SK-N-SH (cell line): ENCODE measurements around the gene MCF2L2. TPM values are rescaled to one million over a fixed set of nuclear protein-coding genes. Genes with fewer than 3 reads are reported as not detected.

ENCODE experiments used
- CTCF ChIA-PET: fragments of 300-600, 350-600 bp; formaldehyde crosslinking; extraction: SDS; loops from one replicate; lab custom pipeline; 2021; lab: Yijun Ruan, JAX
- POLR2A ChIA-PET: fragments of 350-600 bp; sonication (Branson Sonifier 250); formaldehyde crosslinking; extraction: SDS; loops from one replicate; lab custom pipeline; 2020; ENCODE audit warnings: antibody characterized with exemption, inconsistent platforms; lab: Yijun Ruan, JAX
- DNase-seq: peaks from one replicate; pipeline ENCODE4 v3.0.0; 2012
- H2AFZ ChIP-seq: fragments of 200-600 bp; sonication (generic); 2 replicates; pipeline ENCODE4 v1.8.1; 2016; ENCODE audit warnings: antibody characterized with exemption, mild to moderate bottlenecking, low read depth
- H3F3A ChIP-seq: fragments of 200-600 bp; sonication (generic); replicated peaks from 2 replicates; pipeline ENCODE3; 2016; ENCODE audit warnings: antibody characterized with exemption, mild to moderate bottlenecking; ENCODE audit not compliant: insufficient read depth
- H3K27ac ChIP-seq, 2 experiments: fragments of 200-500 bp in 1 of 2; fragments of 200-600 bp in 1 of 2; sonication (Bioruptor generic) in 1 of 2; sonication (generic), shearing (Covaris generic) in 1 of 2; 2 replicates each; pipeline versions ENCODE4 v1.5.1 to v1.6.1; 2014 to 2016; ENCODE audit warnings: low read depth in 2 of 2, inconsistent platforms in 1 of 2, low read length in 1 of 2, mild to moderate bottlenecking in 1 of 2, mixed read lengths in 1 of 2
- H3K27me3 ChIP-seq: fragments of 200-600 bp; sonication (generic), shearing (Covaris generic); 2 replicates; pipeline ENCODE4 v1.6.1; 2016; ENCODE audit warnings: mixed run types; ENCODE audit not compliant: insufficient read depth
- H3K36me3 ChIP-seq, 2 experiments: fragments of 200-500 bp in 1 of 2; fragments of 200-600 bp in 1 of 2; sonication (Bioruptor generic) in 1 of 2; sonication (generic) in 1 of 2; replicated peaks in 1 of 2; 2 replicates each; pipeline versions ENCODE3 to v1.5.1; 2014 to 2016; ENCODE audit warnings: low read length in 1 of 2, mild to moderate bottlenecking in 1 of 2; ENCODE audit not compliant: insufficient read depth in 2 of 2, control insufficient read depth in 1 of 2
- H3K4me1 ChIP-seq, 2 experiments: fragments of 200-500 bp in 1 of 2; fragments of 200-600 bp in 1 of 2; sonication (Bioruptor generic) in 1 of 2; sonication (generic), shearing (Covaris generic) in 1 of 2; 2 replicates each; pipeline versions ENCODE4 v1.5.1 to v1.6.1; 2014 to 2016; ENCODE audit warnings: low read depth in 1 of 2, low read length in 1 of 2, mixed run types in 1 of 2; ENCODE audit not compliant: insufficient read depth in 2 of 2, control insufficient read depth in 1 of 2
- H3K4me2 ChIP-seq: fragments of 200-600 bp; sonication (generic), shearing (Covaris generic); 2 replicates; pipeline ENCODE4 v1.6.1; 2017; ENCODE audit warnings: mixed run types
- H3K4me3 ChIP-seq, 2 experiments: fragments of 200-500 bp in 1 of 2; fragments of 200-600 bp in 1 of 2; sonication (Bioruptor generic) in 1 of 2; sonication (generic), shearing (Covaris generic) in 1 of 2; 2 replicates each; pipeline versions ENCODE4 v1.5.1 to v1.8.1; 2014 to 2016; ENCODE audit warnings: low read depth in 2 of 2, inconsistent platforms in 1 of 2, low read length in 1 of 2, mild to moderate bottlenecking in 1 of 2, mixed read lengths in 1 of 2, moderate library complexity in 1 of 2
- H3K79me2 ChIP-seq: fragments of 200-600 bp; sonication (generic); 2 replicates; pipeline ENCODE4 v1.8.1; 2017; ENCODE audit warnings: mild to moderate bottlenecking; ENCODE audit not compliant: insufficient read depth
- H3K9ac ChIP-seq: fragments of 200-600 bp; sonication (generic); 2 replicates; pipeline ENCODE4 v1.6.1; 2017; ENCODE audit warnings: mixed run types
- H3K9me2 ChIP-seq: fragments of 200-600 bp; sonication (generic); 2 replicates; pipeline ENCODE4 v1.6.1; 2017; ENCODE audit warnings: mixed run types
- H3K9me3 ChIP-seq: fragments of 200-600 bp; sonication (generic); 2 replicates; pipeline ENCODE4 v1.6.1; 2017; ENCODE audit warnings: mixed run types, mild to moderate bottlenecking, moderate library complexity
- H4K20me1 ChIP-seq: fragments of 200-600 bp; sonication (generic); 2 replicates; pipeline ENCODE4 v1.6.1; 2017; ENCODE audit warnings: mild to moderate bottlenecking, mixed run types; ENCODE audit not compliant: insufficient read depth
- EP300 ChIP-seq, 2 experiments: IDR thresholded peaks; 2 replicates each; pipeline versions ENCODE4 v1.4.0 to v1.6.1; 2012; ENCODE audit warnings: borderline replicate concordance in 1 of 2, low read depth in 1 of 2, low read length in 1 of 2
- IRF3 ChIP-seq: fragments of 150-350 bp; IDR thresholded peaks from 2 replicates; pipeline ENCODE4 v1.6.1; 2016; ENCODE audit warnings: mild to moderate bottlenecking, low read depth, low read length
- JUND ChIP-seq: IDR thresholded peaks from 2 replicates; pipeline ENCODE4 v1.4.0; 2012
- MAX ChIP-seq: IDR thresholded peaks from 2 replicates; pipeline ENCODE4 v1.4.0; 2012; ENCODE audit warnings: low read depth
- MEF2A ChIP-seq: IDR thresholded peaks from 2 replicates; pipeline ENCODE4 v1.4.0; 2012; ENCODE audit warnings: low read depth, borderline replicate concordance
- NFIC ChIP-seq: IDR thresholded peaks from 2 replicates; pipeline ENCODE4 v1.4.0; 2012; ENCODE audit warnings: borderline replicate concordance
- NRF1 ChIP-seq: IDR thresholded peaks from 2 replicates; pipeline ENCODE4 v1.6.1; 2012; ENCODE audit warnings: low read depth, mild to moderate bottlenecking, low read length
- PBX3 ChIP-seq: IDR thresholded peaks from 2 replicates; pipeline ENCODE4; 2012
- RAD21 ChIP-seq: IDR thresholded peaks from 2 replicates; pipeline ENCODE4 v1.6.1; 2012; ENCODE audit warnings: mild to moderate bottlenecking, low read length
- RXRA ChIP-seq: IDR thresholded peaks from 2 replicates; pipeline ENCODE4 v1.4.0; 2012; ENCODE audit warnings: low read depth, mild to moderate bottlenecking, borderline replicate concordance
- SMC3 ChIP-seq: IDR thresholded peaks from 2 replicates; pipeline ENCODE4 v1.6.1; 2012; ENCODE audit warnings: low read depth, low read length, improper control_type of control experiment
- TCF12 ChIP-seq: IDR thresholded peaks from 2 replicates; pipeline ENCODE4 v1.4.0; 2012
- TEAD4 ChIP-seq: IDR thresholded peaks from 2 replicates; pipeline ENCODE4 v1.4.0; 2012; ENCODE audit warnings: mild to moderate bottlenecking, borderline replicate concordance; ENCODE audit not compliant: insufficient read depth
- YY1 ChIP-seq: IDR thresholded peaks from 2 replicates; pipeline ENCODE4 v1.4.0; 2012; ENCODE audit warnings: low read depth, mild to moderate bottlenecking
- ZBTB33 ChIP-seq: IDR thresholded peaks from 2 replicates; pipeline ENCODE4 v1.4.0; 2012; ENCODE audit warnings: low read depth, borderline replicate concordance
- WGBS: methylation state at CpG from one replicate; pipeline ENCODE4 v1.1.6; 2017; ENCODE audit warnings: low lambda C conversion rate; 5-methylcytosine and 5-hydroxymethylcytosine counted together
- polyA plus RNA-seq, 3 experiments: library from polyadenylated mRNA; depleted of rRNA; stranded (reverse); fragments of >200 nt; gene quantifications; 2 replicates each; pipeline ENCODE4 v1.2.3, GENCODE V29; 2012
- TF ChIP-seq, protein P1 (sequence below): IDR thresholded peaks from 2 replicates; pipeline ENCODE4 v1.6.1; 2012; ENCODE audit warnings: mild to moderate bottlenecking, low read depth, low read length, moderate library complexity
- TF ChIP-seq, protein P2 (sequence below): fragments of 150-350 bp; IDR thresholded peaks from 2 replicates; pipeline ENCODE4 v1.6.1; 2017; ENCODE audit warnings: antibody characterized with exemption, low read length, low read depth, borderline replicate concordance
- TF ChIP-seq, protein P3 (sequence below): fragments of 200-600 bp; sonication (generic); IDR thresholded peaks from 2 replicates; pipeline ENCODE4 v1.6.1; 2017; ENCODE audit warnings: antibody characterized with exemption, mild to moderate bottlenecking, moderate library complexity

MCF2L2 gene
- polyA plus RNA-seq, 1 of the 3 experiments (the other 2 are of a cell fraction) = 0.56 TPM

GRCh38 chr3:183181606-183182005 lies 246.8 kb downstream of the MCF2L2 start (continued):
- TF ChIP-seq, protein P1, sequence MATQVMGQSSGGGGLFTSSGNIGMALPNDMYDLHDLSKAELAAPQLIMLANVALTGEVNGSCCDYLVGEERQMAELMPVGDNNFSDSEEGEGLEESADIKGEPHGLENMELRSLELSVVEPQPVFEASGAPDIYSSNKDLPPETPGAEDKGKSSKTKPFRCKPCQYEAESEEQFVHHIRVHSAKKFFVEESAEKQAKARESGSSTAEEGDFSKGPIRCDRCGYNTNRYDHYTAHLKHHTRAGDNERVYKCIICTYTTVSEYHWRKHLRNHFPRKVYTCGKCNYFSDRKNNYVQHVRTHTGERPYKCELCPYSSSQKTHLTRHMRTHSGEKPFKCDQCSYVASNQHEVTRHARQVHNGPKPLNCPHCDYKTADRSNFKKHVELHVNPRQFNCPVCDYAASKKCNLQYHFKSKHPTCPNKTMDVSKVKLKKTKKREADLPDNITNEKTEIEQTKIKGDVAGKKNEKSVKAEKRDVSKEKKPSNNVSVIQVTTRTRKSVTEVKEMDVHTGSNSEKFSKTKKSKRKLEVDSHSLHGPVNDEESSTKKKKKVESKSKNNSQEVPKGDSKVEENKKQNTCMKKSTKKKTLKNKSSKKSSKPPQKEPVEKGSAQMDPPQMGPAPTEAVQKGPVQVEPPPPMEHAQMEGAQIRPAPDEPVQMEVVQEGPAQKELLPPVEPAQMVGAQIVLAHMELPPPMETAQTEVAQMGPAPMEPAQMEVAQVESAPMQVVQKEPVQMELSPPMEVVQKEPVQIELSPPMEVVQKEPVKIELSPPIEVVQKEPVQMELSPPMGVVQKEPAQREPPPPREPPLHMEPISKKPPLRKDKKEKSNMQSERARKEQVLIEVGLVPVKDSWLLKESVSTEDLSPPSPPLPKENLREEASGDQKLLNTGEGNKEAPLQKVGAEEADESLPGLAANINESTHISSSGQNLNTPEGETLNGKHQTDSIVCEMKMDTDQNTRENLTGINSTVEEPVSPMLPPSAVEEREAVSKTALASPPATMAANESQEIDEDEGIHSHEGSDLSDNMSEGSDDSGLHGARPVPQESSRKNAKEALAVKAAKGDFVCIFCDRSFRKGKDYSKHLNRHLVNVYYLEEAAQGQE = no peak
- TF ChIP-seq, protein P2, sequence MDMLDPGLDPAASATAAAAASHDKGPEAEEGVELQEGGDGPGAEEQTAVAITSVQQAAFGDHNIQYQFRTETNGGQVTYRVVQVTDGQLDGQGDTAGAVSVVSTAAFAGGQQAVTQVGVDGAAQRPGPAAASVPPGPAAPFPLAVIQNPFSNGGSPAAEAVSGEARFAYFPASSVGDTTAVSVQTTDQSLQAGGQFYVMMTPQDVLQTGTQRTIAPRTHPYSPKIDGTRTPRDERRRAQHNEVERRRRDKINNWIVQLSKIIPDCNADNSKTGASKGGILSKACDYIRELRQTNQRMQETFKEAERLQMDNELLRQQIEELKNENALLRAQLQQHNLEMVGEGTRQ = no peak
- TF ChIP-seq MAX (no peak), NRF1 (no peak)

- Histone ChIP-seq H3K4me3 (no peak overlapping the region), H3K4me1 (peaks cover 8 to 15% of the 10 kb centered on the region in 2 experiments; a peak in 3 of 4 replicates), H3K79me2 (no peaks in the 10 kb centered on the region), H3K4me2 (no peak overlapping the region), H3K9me3 (no peaks in the 10 kb centered on the region), H3K27ac (no peak overlapping the region), H3K9me2 (no peaks in the 10 kb centered on the region), H3K9ac (no peak overlapping the region), H3K36me3 (no peaks in the 10 kb centered on the region), H2AFZ (no peak overlapping the region), H3K27me3 (no peaks in the 10 kb centered on the region), H3F3A (peaks cover 9% of the 10 kb centered on the region), H4K20me1 (no peaks in the 10 kb centered on the region)
- DNase-seq = no peak
- CTCF ChIA-PET = interaction anchor here (1.1 to 14.2 kb wide), 2 partner anchors 8 to 200 kb away, joined by 3 to 361 read pairs; no protein-coding TSS in a partner anchor
- 87% methylated on average over 9 of the region's 11 CpGs for WGBS
- POLR2A ChIA-PET = no interaction called here
- no peak for TF ChIP-seq IRF3
- no peak for TF ChIP-seq MAX
- no peak for TF ChIP-seq NFIC
- no peak for TF ChIP-seq SMC3
- no peak for TF ChIP-seq RAD21
- no peak for TF ChIP-seq NRF1
- no peak for TF ChIP-seq MEF2A
- TF ChIP-seq ZBTB33 = no peak
- no peak for TF ChIP-seq PBX3
- TF ChIP-seq TCF12 = no peak
- TF ChIP-seq RXRA = no peak
- TF ChIP-seq, protein P3, sequence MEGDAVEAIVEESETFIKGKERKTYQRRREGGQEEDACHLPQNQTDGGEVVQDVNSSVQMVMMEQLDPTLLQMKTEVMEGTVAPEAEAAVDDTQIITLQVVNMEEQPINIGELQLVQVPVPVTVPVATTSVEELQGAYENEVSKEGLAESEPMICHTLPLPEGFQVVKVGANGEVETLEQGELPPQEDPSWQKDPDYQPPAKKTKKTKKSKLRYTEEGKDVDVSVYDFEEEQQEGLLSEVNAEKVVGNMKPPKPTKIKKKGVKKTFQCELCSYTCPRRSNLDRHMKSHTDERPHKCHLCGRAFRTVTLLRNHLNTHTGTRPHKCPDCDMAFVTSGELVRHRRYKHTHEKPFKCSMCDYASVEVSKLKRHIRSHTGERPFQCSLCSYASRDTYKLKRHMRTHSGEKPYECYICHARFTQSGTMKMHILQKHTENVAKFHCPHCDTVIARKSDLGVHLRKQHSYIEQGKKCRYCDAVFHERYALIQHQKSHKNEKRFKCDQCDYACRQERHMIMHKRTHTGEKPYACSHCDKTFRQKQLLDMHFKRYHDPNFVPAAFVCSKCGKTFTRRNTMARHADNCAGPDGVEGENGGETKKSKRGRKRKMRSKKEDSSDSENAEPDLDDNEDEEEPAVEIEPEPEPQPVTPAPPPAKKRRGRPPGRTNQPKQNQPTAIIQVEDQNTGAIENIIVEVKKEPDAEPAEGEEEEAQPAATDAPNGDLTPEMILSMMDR = no peak
- no peak for TF ChIP-seq EP300 (IDR thresholded peaks at IDR 0.05; ENCODE audit: borderline replicate concordance in 1 of 2, low read depth in 1 of 2, low read length in 1 of 2)
- no peak for TF ChIP-seq JUND
- no peak for TF ChIP-seq TEAD4
- TF ChIP-seq YY1 = no peak
These were observed 247.6 kb downstream of the MCF2L2 start for GRCh38 chr3:183180784-183181295.
